Hematopoietic multipotent progenitor cell treated with erythropoietin and hydrocortisone succinate and interleukin-3 and kit ligand, for 17 days (in vitro differentiated cells): ENCODE data around the gene SUN2.

Experiments used
- DNase-seq: peaks from one replicate; pipeline ENCODE4 v3.0.0-alpha.2; 2015; ENCODE audit warnings: low spot score

SUN2 gene

DNA sequence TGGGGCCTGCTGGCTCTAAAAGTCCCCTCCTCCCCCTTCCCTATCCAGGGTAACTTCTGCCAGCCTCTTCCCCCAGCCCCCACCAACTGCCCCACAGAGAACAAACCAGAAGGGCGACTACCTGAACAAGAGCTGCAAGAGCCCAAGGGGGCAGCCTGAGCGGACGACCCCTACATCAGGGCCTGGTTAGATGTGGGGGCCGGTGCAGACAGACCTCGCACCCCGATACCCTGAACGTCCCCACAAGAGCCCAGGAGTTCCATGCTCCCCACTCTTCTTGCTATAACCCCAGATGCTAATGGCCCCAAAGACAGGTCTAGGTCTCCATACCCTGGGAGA, 20.7 kb downstream of the SUN2 start:
- no peak for DNase-seq

DNA sequence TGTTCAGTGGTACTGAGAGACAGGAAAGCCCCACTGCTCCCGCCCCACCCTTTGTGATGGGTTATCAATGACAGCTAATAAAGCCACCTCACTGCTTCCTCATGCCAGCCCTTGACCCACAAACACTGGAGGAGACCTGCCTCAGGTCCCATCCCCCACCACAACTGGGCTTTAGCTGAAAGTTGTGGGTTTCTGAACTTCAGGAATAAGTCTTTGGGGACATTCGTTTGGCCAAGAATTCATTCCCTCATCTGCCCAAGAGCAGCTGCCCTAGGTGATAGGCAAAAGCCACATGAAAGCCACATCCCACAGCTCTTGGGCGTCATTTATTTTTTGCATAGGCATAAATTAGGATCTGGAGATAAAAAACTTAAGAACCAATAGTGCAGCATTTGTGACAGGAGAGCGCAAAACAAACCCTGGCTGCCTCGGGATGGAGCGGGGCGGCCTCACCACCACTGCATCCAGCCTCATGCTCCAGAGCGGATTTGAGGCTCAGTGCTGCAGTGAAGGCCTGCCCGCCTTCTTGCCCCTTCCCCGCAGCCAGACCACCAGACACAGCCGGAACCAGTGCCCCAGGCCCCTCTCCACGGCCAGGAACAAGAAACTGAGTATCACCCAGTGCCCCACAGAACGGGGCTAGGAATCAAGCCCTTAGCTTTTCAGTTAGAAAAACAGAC, 21.2 kb downstream of the SUN2 start:
- no peak for DNase-seq

DNA sequence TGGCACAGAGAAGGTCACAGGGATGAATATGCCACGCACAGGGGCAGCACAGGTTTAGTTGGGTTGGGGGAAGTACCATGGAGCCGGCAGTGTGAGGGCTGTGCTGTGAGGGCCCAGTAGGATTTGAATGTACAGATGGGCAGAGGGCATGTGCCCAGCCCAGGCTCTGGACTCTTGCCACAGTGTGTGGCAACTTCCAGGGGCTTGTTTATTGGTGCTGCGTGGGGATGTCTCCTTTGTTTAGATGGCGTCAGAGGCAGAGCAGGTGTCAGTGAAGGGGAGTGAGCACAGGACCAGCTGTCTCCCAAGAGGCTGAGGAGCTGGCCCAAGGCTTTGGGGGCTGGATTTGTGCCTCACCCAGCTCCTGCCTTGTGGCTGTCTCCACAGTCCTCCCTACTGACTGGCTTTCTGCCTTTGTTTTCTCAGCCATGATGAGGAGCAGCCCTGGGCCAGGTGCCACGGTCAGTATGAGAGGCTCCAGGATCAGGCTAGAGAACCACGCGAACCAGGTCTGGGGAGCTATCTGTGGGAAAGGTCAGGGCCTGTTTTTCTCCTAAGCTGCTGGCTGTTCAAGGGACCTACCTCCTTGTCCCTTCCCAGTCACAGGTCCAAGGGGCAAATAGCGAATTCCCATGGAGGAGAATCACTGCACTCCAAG, 21.9 kb downstream of the SUN2 start:
- DNase-seq: no peak

DNA sequence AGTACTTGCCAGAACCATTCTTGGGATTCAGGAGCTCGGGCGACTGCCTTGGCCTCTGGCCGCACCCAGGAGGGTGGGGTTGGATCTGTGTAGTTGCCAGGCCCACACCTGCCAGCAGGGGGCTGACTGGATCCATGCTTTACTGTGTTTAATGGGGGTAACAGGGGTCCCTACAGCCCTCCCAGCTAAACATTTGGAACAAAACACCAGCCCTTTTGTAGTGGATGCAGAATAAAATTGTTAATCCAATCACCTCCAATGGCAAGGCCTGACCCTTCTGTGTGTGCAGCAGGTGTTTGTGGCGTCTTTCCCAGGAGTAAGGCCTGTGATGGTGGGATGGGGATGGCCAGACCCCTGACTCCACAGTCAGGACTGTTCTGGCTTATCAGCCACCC, 22.5 kb downstream of the SUN2 start:
- DNase-seq: peak; percentile 74

DNA sequence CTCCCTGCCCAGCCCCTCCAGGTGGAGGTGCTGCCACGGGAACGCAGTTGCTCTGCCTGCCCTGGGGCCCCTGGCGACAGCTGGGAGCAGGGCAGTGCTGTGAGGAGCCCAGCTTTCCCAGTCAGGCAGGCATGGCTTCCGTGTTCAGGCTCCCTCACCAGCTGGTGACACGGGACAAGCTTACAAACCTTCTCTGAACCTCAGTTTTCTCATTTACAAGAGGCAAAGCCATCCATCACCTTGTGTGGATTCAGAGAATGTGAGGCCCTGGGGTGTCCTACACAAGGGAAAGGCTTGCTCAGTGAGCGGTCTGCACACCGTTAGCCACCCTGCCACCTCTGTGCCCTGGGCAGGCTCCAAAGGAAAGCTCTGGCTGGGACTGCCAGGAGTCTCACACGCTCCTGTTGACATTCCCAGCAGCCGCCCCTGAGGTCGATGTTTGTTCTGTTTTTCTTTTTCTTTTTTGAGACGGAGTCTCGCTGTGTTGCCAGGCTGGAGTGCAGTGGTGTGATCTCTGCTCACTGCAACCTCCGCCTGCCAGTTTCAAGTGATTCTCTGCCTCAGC, 23.5 kb downstream of the SUN2 start:
- DNase-seq: no peak

DNA sequence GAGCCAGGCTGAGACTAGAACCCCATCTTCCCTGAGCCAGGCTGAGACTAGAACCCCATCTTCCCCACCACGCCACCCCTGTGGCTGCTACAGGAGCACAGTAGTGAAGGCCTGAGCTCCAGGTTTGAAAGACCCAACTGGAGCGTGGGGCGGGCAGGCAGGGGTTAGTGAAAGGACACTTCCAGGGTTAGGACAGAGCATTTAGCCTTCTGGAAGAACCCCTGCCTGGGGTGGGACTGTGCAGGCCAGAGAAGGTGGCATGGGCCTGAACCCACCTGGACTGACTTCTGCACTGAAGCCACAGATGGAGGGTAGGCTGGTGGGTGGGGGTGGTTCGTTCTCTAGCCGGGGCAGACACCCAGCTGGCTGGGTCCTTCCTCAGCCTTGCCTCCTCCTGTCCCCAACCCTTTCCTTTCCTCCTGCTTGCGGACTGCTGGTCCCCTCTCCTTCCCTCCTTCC, 24.1 kb downstream of the SUN2 start:
- no peak for DNase-seq

DNA sequence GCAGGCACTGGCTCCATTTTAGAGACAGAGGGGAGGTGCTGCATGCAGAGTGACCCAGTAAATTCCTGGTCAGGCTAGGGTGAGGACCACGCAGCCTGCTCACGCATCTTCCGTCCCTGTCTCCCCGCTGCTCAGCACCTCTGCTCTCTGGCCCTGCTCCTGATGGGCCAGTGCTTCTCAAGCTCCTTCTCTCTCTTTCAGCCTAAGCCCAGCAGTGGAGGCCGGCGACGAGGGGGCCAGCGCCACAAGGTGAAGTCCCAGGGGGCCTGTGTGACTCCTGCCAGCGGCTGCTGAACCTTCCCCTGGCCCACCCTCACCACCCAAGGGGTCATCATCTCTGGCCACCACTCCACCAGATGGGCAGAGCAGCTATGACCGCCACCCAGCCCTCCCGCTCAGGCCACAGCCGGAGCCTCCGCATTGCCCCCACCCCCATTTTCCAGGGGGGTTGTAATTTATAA, 25.4 kb downstream of the SUN2 start:
- DNase-seq: no peak

DNA sequence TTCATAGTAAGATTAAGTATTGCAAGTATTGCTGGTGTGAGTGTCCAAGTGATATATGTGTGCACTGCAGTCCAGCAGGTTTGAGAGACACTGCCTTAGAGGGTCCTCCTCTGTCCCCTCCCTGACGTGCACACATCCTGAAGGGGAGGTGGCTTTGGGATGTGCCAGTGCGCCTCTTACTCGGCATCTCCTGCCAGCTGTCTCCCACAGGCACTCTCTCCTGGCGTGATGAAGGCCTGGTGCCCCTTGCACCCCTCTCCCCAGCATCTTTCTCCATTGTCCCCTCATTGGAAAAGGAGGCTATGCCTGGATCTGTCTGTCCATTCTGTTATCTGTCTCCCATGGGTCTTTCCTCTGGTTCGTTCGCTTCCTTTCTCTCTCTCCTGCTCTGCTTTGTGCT, 25.9 kb downstream of the SUN2 start:
- no peak for DNase-seq

DNA sequence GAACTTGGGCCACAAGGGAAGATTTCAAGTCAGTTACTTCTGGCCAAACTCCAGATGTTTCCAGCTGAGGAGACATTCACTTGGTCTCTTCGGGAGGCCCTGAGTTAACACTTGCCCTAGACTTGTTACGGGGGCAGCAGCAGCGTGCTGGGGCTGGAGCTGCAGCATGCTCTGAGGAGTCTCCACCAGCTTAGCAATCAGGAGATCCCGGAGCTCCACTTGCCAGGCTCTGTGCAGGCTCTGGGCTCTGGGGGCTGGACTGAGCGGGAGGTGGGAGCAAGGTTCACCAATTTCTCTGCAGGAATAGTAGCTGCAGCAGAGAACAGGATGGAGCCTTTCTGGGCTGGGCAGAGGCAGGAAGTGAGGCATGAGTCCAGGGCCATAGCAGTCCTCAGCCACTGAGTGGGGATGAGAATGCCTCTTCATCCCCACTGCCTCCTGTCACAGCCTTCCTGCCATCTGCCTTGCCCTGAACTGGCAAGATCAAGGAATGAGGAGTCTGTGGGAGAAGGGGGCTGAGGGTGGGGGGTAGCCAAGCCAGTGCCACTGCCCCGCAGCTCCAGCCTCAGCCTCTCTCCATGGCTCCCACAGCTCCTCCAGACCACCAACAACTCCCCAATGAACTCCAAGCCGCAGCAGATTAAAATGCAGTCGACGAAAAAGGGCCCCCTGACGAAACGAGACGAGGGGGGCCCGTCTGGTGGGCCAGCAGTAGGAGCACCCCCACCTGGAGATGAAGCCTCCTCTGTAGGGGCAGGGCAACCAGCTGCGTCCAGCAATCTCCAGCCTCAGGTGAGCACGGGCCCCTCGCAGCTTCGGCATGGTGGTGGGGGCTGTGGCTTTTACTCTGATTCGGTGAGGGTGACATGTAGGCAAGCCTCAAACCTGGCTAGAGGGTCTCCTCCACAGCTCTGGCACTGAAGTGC, 26.7 kb downstream of the SUN2 start:
- no peak for DNase-seq

DNA sequence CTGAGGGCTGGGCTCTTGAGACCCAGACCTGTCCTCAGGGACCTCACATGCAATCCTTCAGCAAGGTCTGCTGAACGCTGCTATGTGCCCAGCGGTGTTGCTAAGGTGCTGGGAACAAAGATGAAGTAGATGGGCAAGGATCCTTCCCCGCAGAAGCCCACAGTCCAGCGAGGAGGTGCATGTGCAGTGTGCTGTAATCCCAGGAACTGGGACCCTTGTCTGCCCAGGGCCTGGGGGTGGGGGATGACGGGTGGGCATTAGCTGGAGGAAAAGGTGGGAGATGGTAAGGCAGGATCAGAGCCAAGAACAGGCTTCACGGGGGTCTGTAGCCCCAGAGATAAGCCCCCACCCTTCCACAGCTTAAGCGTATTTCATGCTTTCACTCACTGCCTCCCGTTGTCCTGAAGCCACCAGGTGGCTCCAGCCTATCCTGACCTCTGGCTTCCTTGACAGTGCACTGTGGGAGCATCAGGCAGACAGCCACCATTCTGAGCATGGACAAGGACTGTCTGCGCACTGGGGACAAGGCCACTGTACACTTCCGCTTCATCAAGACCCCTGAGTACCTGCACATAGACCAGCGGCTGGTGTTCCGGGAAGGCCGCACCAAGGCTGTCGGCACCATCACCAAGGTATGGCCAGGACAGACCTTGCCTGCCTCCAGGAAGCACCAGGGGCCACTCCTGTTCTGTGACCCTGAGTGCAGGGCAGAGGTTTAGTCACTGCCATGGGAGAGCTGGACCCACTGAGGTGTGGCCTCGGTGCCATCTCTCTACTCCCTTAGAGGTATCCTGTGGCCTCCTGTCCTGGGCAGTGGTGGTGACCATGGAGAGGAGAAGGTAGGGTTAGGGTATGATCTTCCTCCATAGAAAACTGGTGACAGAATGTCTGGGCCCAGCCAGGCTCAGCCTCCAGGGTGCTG, 28.0 kb downstream of the SUN2 start:
- DNase-seq: no peak

DNA sequence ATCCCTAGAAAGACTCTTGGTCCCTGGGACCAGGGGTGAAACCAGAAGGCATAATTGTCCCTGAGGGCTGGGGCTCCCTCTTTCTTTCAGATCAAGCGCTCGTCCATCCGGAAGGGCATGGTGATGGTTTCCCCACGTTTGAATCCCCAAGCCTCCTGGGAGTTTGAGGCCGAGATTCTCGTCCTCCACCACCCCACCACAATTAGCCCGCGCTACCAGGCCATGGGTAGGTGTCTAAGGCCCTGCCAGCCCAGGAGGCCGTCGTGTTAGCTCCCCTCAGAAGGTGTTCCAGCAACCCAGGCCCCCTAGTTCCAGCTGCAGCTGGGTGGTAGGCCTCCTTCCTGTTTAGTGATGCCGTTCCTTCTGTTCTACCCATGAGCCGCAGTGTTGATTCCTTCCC, 28.7 kb downstream of the SUN2 start:
- DNase-seq: no peak

DNA sequence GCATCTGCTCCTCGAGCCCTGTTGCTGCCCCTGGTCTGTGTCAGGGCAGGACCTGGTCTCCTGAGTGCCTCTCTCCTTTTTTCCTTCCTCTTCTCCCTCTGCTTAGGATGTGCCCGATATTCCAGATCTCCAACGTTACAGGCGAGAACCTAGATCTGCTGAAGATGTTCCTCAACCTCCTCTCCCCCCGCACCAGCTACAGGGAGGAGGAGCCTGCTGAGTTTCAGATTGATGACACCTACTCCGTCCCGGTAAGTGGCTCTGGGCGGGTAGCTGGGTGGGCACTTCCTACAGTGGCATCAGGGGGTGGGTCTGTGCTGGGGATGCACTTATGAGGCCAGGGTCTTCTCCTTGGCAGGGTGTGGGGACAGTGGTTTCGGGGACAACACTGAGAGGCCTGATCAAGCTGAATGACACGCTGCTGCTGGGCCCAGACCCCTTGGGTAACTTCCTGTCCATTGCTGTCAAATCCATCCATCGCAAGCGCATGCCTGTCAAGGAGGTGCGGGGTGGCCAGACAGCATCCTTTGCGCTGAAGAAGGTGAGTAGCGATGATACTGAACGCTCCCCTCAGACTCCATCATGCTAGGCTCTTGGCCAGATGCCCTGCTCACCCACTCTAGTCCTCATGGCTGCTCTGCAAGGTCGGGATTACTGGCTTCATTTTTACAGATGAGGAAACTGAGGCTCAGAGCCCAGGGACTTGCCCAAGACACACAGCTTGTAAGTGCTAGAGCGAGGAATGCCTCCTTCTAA, 29.7 kb downstream of the SUN2 start:
- DNase-seq: no peak

DNA sequence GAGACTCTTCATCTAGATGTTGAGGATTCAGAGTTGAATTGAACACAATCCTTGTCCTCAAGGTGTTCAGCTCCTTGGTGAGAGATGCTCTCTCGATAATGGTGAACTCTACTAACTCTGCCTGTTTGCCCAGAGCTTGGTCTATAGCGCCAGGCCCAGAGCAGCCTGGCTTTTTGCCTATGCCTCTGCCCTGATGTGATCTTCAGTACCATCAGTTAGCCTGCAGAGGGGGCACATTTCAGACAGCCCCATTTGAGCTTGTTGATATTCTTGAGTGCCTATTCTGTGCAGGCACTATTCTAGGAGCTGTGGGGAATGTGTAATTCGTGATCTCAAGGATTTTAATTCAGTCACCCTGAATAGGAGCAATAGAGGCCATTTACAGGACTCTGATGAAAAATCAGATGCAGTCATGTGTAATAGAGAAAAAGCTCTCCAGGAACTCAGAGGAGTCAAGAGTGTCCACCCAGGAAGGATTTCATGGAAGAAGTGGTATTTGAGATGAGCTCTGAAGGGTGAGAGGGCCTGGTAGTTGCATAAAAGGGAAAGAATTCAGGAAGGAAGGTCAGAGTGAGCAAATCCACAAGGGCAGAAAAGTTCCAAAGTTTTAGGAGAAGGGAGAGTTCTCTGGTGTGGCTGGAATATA, 30.7 kb downstream of the SUN2 start:
- peak; percentile 63 for DNase-seq

DNA sequence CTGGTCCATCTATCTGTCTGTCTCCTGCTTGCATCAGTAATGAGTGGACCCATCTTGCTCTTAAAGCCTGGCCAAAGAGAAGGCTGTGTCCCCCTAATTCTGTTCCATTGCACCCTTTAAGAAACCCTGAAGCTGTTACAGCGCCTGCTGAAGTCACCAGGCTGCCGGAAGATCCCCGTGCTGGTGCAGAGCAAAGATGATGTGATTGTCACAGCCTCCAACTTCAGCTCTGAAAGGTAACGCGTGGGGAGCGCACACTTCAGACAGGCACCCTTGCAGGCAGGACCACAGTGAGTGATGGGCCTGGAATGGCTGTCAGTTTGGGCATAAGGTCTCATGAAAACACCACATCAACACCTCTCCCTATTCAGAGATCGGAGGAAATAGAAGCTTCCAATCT, 31.6 kb downstream of the SUN2 start:
- no peak for DNase-seq

DNA sequence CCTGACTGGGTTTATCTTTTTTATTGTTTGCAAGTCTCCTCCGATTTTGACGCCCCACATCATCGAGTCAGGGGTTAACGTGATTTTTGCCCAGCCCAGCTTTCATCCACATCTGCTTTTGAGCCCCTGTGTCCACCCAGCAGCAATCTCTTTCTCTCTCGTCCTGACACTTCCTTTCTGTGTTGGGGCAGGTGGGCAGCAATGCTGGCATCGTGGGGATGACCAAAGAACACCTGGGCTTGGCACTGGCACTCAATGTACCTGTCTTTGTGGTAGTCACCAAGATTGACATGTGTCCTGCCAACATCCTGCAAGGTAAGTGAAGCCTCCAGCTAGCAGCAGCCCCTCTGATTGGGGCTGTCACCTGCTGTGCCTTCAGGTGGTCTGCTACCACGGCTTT, 34.2 kb downstream of the SUN2 start:
- DNase-seq: no peak

DNA sequence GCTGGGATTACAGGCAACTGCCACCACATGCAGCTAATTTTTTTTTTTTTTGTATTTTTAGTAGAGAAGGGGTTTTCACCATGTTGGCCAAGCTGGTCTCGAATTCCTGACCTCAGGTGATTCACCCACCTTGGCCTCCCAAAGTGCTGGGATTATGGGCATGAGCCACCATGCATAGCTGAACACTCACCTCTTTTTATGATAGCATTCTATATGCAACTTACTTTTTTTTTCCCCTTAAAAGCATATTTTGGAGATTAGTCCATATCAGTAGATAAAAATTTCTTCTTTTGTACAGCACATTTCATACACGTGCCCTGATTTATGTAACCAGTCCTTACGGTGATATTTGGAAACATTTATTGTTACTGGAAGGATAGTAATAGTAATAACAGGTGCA, 35.4 kb downstream of the SUN2 start:
- DNase-seq: no peak

DNA sequence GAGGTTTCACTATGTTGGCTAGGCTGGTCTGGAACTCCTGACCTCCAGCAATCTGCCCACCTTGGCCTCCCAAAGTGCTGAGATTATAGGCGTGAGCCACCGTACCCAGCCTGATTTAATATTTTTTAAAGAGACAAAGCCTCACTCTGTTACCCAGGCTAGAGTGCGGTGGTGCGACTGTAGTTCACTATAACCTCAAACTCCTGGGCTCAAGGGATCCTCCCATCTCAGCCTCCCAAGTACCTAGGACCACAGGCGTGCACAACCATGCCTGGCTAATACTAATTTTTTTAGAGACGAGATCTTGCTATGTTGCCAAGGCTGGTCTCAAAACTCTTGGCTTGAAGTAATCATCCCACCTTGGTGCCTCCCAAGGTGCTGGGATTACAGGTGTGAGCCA, 36.6 kb downstream of the SUN2 start:
- DNase-seq: no peak

DNA sequence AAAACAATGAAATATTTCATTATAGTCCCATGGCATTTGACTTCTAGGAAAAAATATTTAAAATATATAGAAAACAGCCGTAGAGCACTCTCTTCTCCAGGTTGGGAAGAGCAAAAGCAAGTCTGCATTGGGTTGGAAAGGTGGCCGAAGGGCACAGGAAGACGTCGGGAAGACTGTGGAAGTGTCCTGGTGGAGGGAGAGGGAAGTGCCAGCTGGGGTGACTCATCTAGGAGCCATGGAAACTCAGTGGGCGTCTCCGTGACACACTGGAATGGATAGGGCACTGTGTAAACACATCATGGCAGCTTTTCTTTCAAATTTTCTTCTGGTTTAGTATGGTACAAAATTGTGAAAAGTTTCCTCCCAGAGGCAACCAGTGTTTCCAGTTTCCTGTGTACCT, 37.4 kb downstream of the SUN2 start:
- DNase-seq: peak; percentile 52

DNA sequence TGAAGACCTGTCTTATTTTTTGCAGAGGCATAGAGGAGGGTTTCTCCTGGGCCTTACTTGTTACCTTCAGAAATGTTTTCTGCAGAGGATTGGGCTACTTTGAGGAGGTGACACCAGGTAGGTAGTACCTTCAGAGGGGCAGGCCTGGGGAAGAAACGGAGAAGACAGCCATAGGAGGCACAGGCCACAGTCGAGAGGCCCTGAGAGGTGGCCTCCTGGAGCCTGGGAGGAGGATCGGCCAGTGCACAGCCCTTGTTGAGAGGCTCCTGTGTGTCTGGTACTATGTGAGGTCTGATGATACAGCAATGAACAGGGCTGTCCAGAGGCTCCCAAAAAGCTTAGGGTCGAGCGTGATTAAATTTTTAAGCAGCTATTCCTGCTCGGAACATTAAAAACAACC, 38.6 kb downstream of the SUN2 start:
- no peak for DNase-seq

DNA sequence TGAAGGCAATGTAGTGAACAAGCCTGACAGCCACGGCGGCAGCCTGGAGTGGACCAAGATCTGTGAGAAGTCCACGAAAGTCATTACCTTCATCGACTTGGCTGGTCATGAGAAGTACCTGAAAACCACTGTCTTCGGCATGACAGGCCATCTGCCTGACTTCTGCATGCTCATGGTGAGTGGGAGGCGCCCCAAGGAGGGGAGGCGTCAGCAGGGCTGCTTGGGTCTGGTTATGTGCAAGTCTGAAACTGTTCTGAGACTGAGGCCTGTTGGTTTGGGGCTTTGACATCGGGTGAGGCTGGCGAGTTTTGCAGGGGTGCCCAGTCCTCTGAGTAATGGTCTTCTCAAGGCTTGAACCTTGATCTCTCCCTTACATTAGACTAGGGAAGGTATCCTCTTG, 39.0 kb downstream of the SUN2 start:
- DNase-seq: peak; percentile 55
